Ascending aorta (tissue), 2 donors: Measurements from ENCODE around the gene TYW5. TPM values are rescaled to one million over a fixed set of nuclear protein-coding genes. Genes with fewer than 3 reads are reported as not detected.

Experiments used
- DNase-seq, 2 donors: peaks; one replicate each; pipeline ENCODE4 v3.0.0-alpha.2; 2019; ENCODE audit warnings: low spot score in 2 of 2
- H3K27ac ChIP-seq, 2 donors: fragments of 200-600 bp; sonication (generic); one replicate each; pipeline ENCODE4 v1.5.1; 2016 to 2017; ENCODE audit warnings: mild to moderate bottlenecking in 1 of 2
- H3K27me3 ChIP-seq: fragments of 200-600 bp; sonication (generic); one replicate; pipeline ENCODE4 v1.5.1; 2017
- H3K36me3 ChIP-seq, 2 donors: fragments of 200-600 bp; sonication (generic); one replicate each; pipeline ENCODE4 v1.5.1; 2016
- H3K4me1 ChIP-seq, 2 donors: fragments of 200-600 bp; sonication (generic); one replicate each; pipeline ENCODE4 v1.5.1; 2016 to 2017; ENCODE audit warnings: mild to moderate bottlenecking in 1 of 2
- H3K4me3 ChIP-seq, 2 donors: fragments of 200-600 bp; sonication (generic); one replicate each; pipeline ENCODE4 v1.5.1; 2016 to 2017; ENCODE audit warnings: mild to moderate bottlenecking in 1 of 2
- H3K9me3 ChIP-seq, 2 donors: fragments of 200-600 bp; sonication (generic); one replicate each; pipeline ENCODE4 v1.5.1; 2016
- intact Hi-C: fragments of 100-400 bp; cut with DNase I; formaldehyde crosslinking; loops from one replicate; pipeline ENCODE4 v1.15.1; 2023
- total RNA-seq: library from RNA; depleted of rRNA; stranded (reverse); fragments of >200 nt; gene quantifications from one replicate; pipeline ENCODE4 v1.1.0, GENCODE V29; 2016
- TF ChIP-seq, protein P1 (sequence below), 3 experiments: fragments of 200-600 bp in 2 of 3; fragments of 450-650 bp in 1 of 3; sonication (generic) in 2 of 3; IDR thresholded peaks; one replicate each; pipeline ENCODE4 v1.5.1; 2016 to 2019; ENCODE audit warnings: antibody characterized with exemption in 3 of 3, mild to moderate bottlenecking in 1 of 3, moderate library complexity in 1 of 3

Gene TYW5
- total RNA-seq, 1 donor from 2014 or later: not detected

DNA sequence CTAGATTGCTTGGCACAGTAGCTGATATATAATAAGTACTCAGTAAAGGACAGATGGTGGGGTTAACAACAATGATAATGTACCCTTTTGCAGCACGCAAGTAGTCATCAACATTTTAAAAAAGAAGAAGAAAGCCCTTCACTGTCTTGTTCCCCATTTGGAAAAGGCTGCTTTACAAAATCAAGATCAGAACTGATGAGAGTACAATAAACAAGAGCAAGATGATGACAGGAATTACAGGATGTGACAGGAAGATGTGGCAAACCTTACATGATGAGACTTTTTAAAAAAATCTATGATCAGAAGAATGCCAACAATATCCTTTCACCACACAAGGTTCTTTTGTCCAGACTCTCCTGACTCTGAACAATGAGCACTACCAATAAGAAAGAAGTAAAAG is 9.1 kb downstream of the TYW5 start:
- TF ChIP-seq, protein P1, sequence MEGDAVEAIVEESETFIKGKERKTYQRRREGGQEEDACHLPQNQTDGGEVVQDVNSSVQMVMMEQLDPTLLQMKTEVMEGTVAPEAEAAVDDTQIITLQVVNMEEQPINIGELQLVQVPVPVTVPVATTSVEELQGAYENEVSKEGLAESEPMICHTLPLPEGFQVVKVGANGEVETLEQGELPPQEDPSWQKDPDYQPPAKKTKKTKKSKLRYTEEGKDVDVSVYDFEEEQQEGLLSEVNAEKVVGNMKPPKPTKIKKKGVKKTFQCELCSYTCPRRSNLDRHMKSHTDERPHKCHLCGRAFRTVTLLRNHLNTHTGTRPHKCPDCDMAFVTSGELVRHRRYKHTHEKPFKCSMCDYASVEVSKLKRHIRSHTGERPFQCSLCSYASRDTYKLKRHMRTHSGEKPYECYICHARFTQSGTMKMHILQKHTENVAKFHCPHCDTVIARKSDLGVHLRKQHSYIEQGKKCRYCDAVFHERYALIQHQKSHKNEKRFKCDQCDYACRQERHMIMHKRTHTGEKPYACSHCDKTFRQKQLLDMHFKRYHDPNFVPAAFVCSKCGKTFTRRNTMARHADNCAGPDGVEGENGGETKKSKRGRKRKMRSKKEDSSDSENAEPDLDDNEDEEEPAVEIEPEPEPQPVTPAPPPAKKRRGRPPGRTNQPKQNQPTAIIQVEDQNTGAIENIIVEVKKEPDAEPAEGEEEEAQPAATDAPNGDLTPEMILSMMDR (IDR thresholded peaks at IDR 0.05): no peak
- Histone ChIP-seq H3K27ac (no peak overlapping the region), H3K9me3 (no peaks in the 10 kb centered on the region), H3K4me1 (no peaks in the 10 kb centered on the region), H3K36me3 (peaks cover 10 to 39% of the 10 kb centered on the region in 2 donors), H3K27me3 (no peaks in the 10 kb centered on the region), H3K4me3 (no peak overlapping the region)
- no peak for DNase-seq
- intact Hi-C loops: no loop called here

GRCh38 chr2:199943373-199943772 is 11.9 kb downstream of the TYW5 start:
- no peak for DNase-seq
- Histone ChIP-seq H3K36me3 (peaks cover 18 to 39% of the 10 kb centered on the region in 2 donors), H3K27me3 (no peaks in the 10 kb centered on the region), H3K4me3 (no peak overlapping the region), H3K9me3 (no peaks in the 10 kb centered on the region), H3K27ac (no peak overlapping the region), H3K4me1 (no peaks in the 10 kb centered on the region)
- TF ChIP-seq, protein P1 (IDR thresholded peaks at IDR 0.05): no peak
- intact Hi-C loops: no loop called here

- Histone ChIP-seq H3K27me3 (no peaks in the 10 kb centered on the region), H3K4me1 (no peaks in the 10 kb centered on the region), H3K9me3 (no peaks in the 10 kb centered on the region), H3K4me3 (no peak overlapping the region), H3K27ac (no peak overlapping the region), H3K36me3 (peaks cover 14 to 35% of the 10 kb centered on the region in 2 donors)
- TF ChIP-seq, protein P1 (IDR thresholded peaks at IDR 0.05): peak in 1 of 3 experiments; percentile 8
- intact Hi-C loops: no loop called here
- no peak for DNase-seq
Measured at GRCh38 chr2:199940373-199940772, 14.9 kb downstream of the TYW5 start.

DNA sequence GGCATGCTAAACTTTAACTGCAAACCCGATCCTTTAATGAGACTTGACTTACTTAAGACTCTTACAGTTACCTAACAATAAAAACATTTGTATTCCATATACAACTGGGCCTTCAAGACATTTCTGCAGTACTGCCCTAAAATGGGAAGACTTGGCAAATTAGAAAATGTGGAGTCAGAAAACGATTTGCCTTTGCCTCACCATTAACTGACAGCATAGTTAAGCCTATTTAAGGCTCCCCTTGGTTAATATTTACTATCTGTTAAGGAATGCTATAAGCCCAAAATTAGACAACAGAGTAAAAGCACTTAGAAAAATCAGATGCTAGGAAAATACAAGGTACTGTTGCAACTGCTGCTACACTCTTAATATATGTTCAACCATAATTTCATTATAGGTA is 18.7 kb downstream of the TYW5 start:
- no peaks in the 10 kb centered on the region for H3K4me1 ChIP-seq
- no peaks in the 10 kb centered on the region for H3K9me3 ChIP-seq
- no peak for DNase-seq
- intact Hi-C loops: no loop called here
- H3K27ac ChIP-seq: no peak overlapping the region
- H3K36me3 ChIP-seq: peaks cover 27 to 37% of the 10 kb centered on the region in 2 donors
- H3K27me3 ChIP-seq: no peaks in the 10 kb centered on the region
- TF ChIP-seq, protein P1 (IDR thresholded peaks at IDR 0.05): no peak
- no peak overlapping the region for H3K4me3 ChIP-seq

GRCh38 chr2:199933466-199933865 is 21.8 kb downstream of the TYW5 start:
- Histone ChIP-seq H3K4me3 (no peak overlapping the region), H3K9me3 (no peaks in the 10 kb centered on the region), H3K4me1 (no peaks in the 10 kb centered on the region), H3K27ac (no peak overlapping the region), H3K27me3 (no peaks in the 10 kb centered on the region), H3K36me3 (peaks cover 20 to 33% of the 10 kb centered on the region in 2 donors)
- intact Hi-C loops: no loop called here
- TF ChIP-seq, protein P1 (IDR thresholded peaks at IDR 0.05): no peak
- DNase-seq: no peak

GRCh38 chr2:199932312-199932855 is 22.9 kb downstream of the TYW5 start:
- no peak overlapping the region for H3K4me3 ChIP-seq
- no peaks in the 10 kb centered on the region for H3K9me3 ChIP-seq
- DNase-seq: no peak
- H3K4me1 ChIP-seq: no peaks in the 10 kb centered on the region
- intact Hi-C loops: no loop called here
- H3K36me3 ChIP-seq: peaks cover 15 to 29% of the 10 kb centered on the region in 2 donors
- TF ChIP-seq, protein P1 (IDR thresholded peaks at IDR 0.05): no peak
- no peaks in the 10 kb centered on the region for H3K27me3 ChIP-seq
- no peak overlapping the region for H3K27ac ChIP-seq
